ENCODE measurements around the gene KRTAP5-7.
"Not testable (repeated sequence)": the region's sequence is repeated elsewhere in the genome, so short reads cannot be mapped to it uniquely, and the experiment has no call there.

KRTAP5-7 gene

GRCh38 chr11:71534711-71535608, 7.9 kb downstream of the KRTAP5-7 start:
- ATAC-seq, DNase-seq: not testable (repeated sequence)

- ATAC-seq: no peak
- no peak for DNase-seq
These were observed 8.8 kb downstream of the KRTAP5-7 start for GRCh38 chr11:71535825-71536224.

- ATAC-seq (no peak), DNase-seq (no peak)
These were observed 10.5 kb downstream of the KRTAP5-7 start for GRCh38 chr11:71537537-71537936.

- ATAC-seq, DNase-seq: not testable (repeated sequence)
These were observed 11.1 kb downstream of the KRTAP5-7 start, which contains the start of gene KRTAP5-8 for GRCh38 chr11:71537977-71538665. TSS of gene KRTAP5-8 (plus strand) at chr11:71538025. CDS start at chr11:71538056, 31 bp downstream.

- DNase-seq (no peak), ATAC-seq (no peak)
These were observed 11.6 kb downstream of the KRTAP5-7 start for GRCh38 chr11:71538666-71538990.

- DNase-seq (no peak), ATAC-seq (no peak)
These were observed 11.9 kb downstream of the KRTAP5-7 start for GRCh38 chr11:71539017-71539416.

- ATAC-seq, DNase-seq: not testable (repeated sequence)
These were observed 12.9 kb downstream of the KRTAP5-7 start for GRCh38 chr11:71539971-71540370.

GRCh38 chr11:71540521-71541304, 13.6 kb downstream of the KRTAP5-7 start:
- ATAC-seq, DNase-seq: not testable (repeated sequence)

- ATAC-seq (no peak), DNase-seq (no peak)
These were observed 15.3 kb downstream of the KRTAP5-7 start for GRCh38 chr11:71542382-71542781.

- peak; percentile 79 for ATAC-seq
- DNase-seq: peak; percentile 34
These were observed 16.1 kb downstream of the KRTAP5-7 start for GRCh38 chr11:71542879-71543777.

GRCh38 chr11:71543866-71544265, 16.8 kb downstream of the KRTAP5-7 start:
- ATAC-seq: no peak
- peak; percentile 11 for DNase-seq

GRCh38 chr11:71544525-71545214, 17.6 kb downstream of the KRTAP5-7 start:
- ATAC-seq: no peak
- no peak for DNase-seq

- ATAC-seq (no peak), DNase-seq (no peak)
These were observed 18.4 kb downstream of the KRTAP5-7 start for GRCh38 chr11:71545405-71545966.

GRCh38 chr11:71548120-71548519, 21.1 kb downstream of the KRTAP5-7 start, which contains the start of gene KRTAP5-9:
TSS of gene KRTAP5-9 (plus strand) at chr11:71548420. CDS start at chr11:71548658, 238 bp downstream.
- ATAC-seq (no peak), DNase-seq (no peak)

- DNase-seq (no peak), ATAC-seq (no peak)
These were observed 21.7 kb downstream of the KRTAP5-7 start for GRCh38 chr11:71548716-71549151.

GRCh38 chr11:71551711-71552110, 24.6 kb downstream of the KRTAP5-7 start:
- DNase-seq (no peak), ATAC-seq (peak; percentile 28)

- ATAC-seq (no peak), DNase-seq (no peak)
These were observed 27.9 kb downstream of the KRTAP5-7 start for GRCh38 chr11:71554996-71555395.

- no peak for ATAC-seq
These were observed 28.4 kb downstream of the KRTAP5-7 start for GRCh38 chr11:71555508-71555907.

GRCh38 chr11:71556018-71556417, 29.0 kb downstream of the KRTAP5-7 start:
- DNase-seq (no peak), ATAC-seq (no peak)

More at GRCh38 chr11:71555508-71555907, 28.4 kb downstream of the KRTAP5-7 start:
- DNase-seq: no peak

- ATAC-seq (no peak), DNase-seq (no peak)
These were observed 30.2 kb downstream of the KRTAP5-7 start for GRCh38 chr11:71557257-71557656.
